K562 (cell line): ENCODE measurements around the gene KIF4B. TPM values are rescaled to one million over a fixed set of nuclear protein-coding genes. Genes with fewer than 3 reads are reported as not detected.

Source experiments
- ATAC-seq: fragments of 200-7000 bp; cut with Tn5 transposase; 3 replicates; pipeline ENCODE4 v1.9.1; 2020; ENCODE audit warnings: moderate library complexity
- BruUV-seq: library from RNA; stranded (reverse); fragments of 400-500 nt; replicated peaks from 2 replicates; lab custom pipeline; 2021; lab: Mats Ljungman, UMichigan
- CTCF ChIA-PET: fragments of 300-600 bp; formaldehyde crosslinking; extraction: SDS; loops from one replicate; lab custom pipeline; 2021; ENCODE audit warnings: low intra/inter-chr PET ratio; lab: Yijun Ruan, JAX
- POLR2A ChIA-PET: fragments of 300-600, 350-650 bp; sonication (Branson Sonifier 250); formaldehyde crosslinking; extraction: SDS; loops from one replicate; lab custom pipeline; 2021; ENCODE audit warnings: antibody characterized with exemption, inconsistent platforms; lab: Yijun Ruan, JAX
- DNase-seq, 4 experiments: peaks; one replicate each; pipeline versions ENCODE4 v3.0.0 to v3.0.0-alpha.2; 2011 to 2018; ENCODE audit warnings: low spot score in 3 of 4, mixed read lengths in 3 of 4; ENCODE audit errors: extremely low read depth in 1 of 4
- FAIRE-seq: peaks from 2 replicates; lab custom pipeline; 2011; peaks lifted over from hg19 to GRCh38; lab: Jason Lieb, UNC
- H2AFZ ChIP-seq: 2 replicates; pipeline ENCODE4 v1.6.0; 2011; ENCODE audit warnings: low read depth, low read length, control low read depth, inconsistent platforms
- H3K27ac ChIP-seq: fragments of 200-600 bp; 3 replicates; pipeline ENCODE4 v1.8.0; 2011; ENCODE audit warnings: low read depth, mild to moderate bottlenecking, control low read depth, inconsistent platforms, low read length, moderate library complexity, mixed read lengths; ENCODE audit errors: extremely low read depth
- H3K27me3 ChIP-seq, 2 experiments: fragments of 300-600 bp in 1 of 2; 2 replicates in 1 of 2; 3 replicates in 1 of 2; pipeline versions ENCODE4 v1.6.0 to v1.8.0; 2011; ENCODE audit warnings: inconsistent platforms in 2 of 2, low read length in 2 of 2, mild to moderate bottlenecking in 1 of 2, mixed read lengths in 1 of 2, moderate library complexity in 1 of 2; ENCODE audit not compliant: control insufficient read depth in 2 of 2, insufficient read depth in 2 of 2
- H3K36me3 ChIP-seq: fragments of 300-600 bp; 3 replicates; pipeline ENCODE4 v1.8.0; 2011; ENCODE audit warnings: mild to moderate bottlenecking, low read length, inconsistent platforms; ENCODE audit not compliant: control insufficient read depth, insufficient read depth
- H3K4me1 ChIP-seq, 2 experiments: fragments of 200-600 bp in 1 of 2; replicated peaks in 1 of 2; 2 replicates in 1 of 2; 3 replicates in 1 of 2; pipeline versions ENCODE4 v1.5.1 to v1.8.0; 2011; ENCODE audit warnings: inconsistent platforms in 2 of 2, low read length in 2 of 2, mild to moderate bottlenecking in 1 of 2, mixed read lengths in 1 of 2, moderate library complexity in 1 of 2; ENCODE audit not compliant: control insufficient read depth in 2 of 2, insufficient read depth in 2 of 2
- H3K4me2 ChIP-seq: 2 replicates; pipeline ENCODE4 v1.6.1; 2011; ENCODE audit warnings: low read length, control low read depth, inconsistent platforms, mixed read lengths; ENCODE audit not compliant: insufficient read depth
- H3K4me3 ChIP-seq: fragments of 200-600 bp; sonication (generic), shearing (Covaris generic); 2 replicates; pipeline ENCODE4 v1.5.1; 2016; ENCODE audit warnings: control low read depth, inconsistent platforms
- H3K79me2 ChIP-seq: fragments of 200-600 bp; 3 replicates; pipeline ENCODE4 v1.8.0; 2011; ENCODE audit warnings: low read length, inconsistent platforms; ENCODE audit not compliant: control insufficient read depth, insufficient read depth
- H3K9ac ChIP-seq, 2 experiments: 2 replicates each; pipeline versions ENCODE4 v1.6.0 to v1.6.1; 2011; ENCODE audit warnings: low read depth in 2 of 2, low read length in 2 of 2, control low read depth in 1 of 2, inconsistent platforms in 1 of 2, mild to moderate bottlenecking in 1 of 2, mixed read lengths in 1 of 2; ENCODE audit not compliant: insufficient read depth in 1 of 2
- H3K9me1 ChIP-seq: one replicate; pipeline ENCODE4 v1.6.0; 2011; ENCODE audit warnings: inconsistent platforms, mild to moderate bottlenecking, low read length, moderate library complexity; ENCODE audit not compliant: control insufficient read depth, insufficient read depth
- H3K9me3 ChIP-seq: replicated peaks from 2 replicates; pipeline ENCODE4 v1.5.1; 2011; ENCODE audit warnings: low read depth, low read length, inconsistent platforms; ENCODE audit not compliant: control insufficient read depth, insufficient read depth
- H4K20me1 ChIP-seq: replicated peaks from 2 replicates; pipeline ENCODE4 v1.6.1; 2011; ENCODE audit warnings: low read length, inconsistent platforms, mixed read lengths; ENCODE audit not compliant: control insufficient read depth, insufficient read depth
- CEBPB ChIP-seq: fragments of 450-650 bp; IDR thresholded peaks from 2 replicates; pipeline ENCODE4 v1.6.1; 2016; ENCODE audit warnings: missing genetic modification characterization, missing compliant biosample characterization
- ETV6 ChIP-seq, 3 experiments: fragments of 150-350 bp in 1 of 3; sonication (generic) in 1 of 3; formaldehyde crosslinking in 1 of 3; IDR thresholded peaks; 2 replicates each; pipeline versions ENCODE4 v1.6.1 to v1.8.0; 2014 to 2022; ENCODE audit warnings: borderline replicate concordance in 2 of 3, low read depth in 2 of 3, antibody characterized with exemption in 1 of 3, low read length in 1 of 3, mild to moderate bottlenecking in 1 of 3, missing genetic modification reagents in 1 of 3
- FOXA1 ChIP-seq: fragments of 450-650 bp; IDR thresholded peaks from 2 replicates; pipeline ENCODE4 v1.6.1; 2016; ENCODE audit warnings: mild to moderate bottlenecking, borderline replicate concordance
- GTF2F1 ChIP-seq: IDR thresholded peaks from 2 replicates; pipeline ENCODE4 v1.6.1; 2011; ENCODE audit warnings: low read depth, low read length, improper control_type of control experiment
- HDAC8 ChIP-seq: fragments of 450-650 bp; IDR thresholded peaks from 2 replicates; pipeline ENCODE4 v1.6.1; 2016; ENCODE audit warnings: mild to moderate bottlenecking, missing genetic modification characterization, moderate library complexity, missing compliant biosample characterization
- HNRNPLL ChIP-seq: fragments of 200-400 bp; formaldehyde crosslinking; IDR thresholded peaks from 2 replicates; pipeline ENCODE4 v1.6.1; 2017; ENCODE audit warnings: low read length, low read depth, mild to moderate bottlenecking; ENCODE audit not compliant: poor library complexity, severe bottlenecking
- KLF6 ChIP-seq: fragments of 250-450 bp; sonication (Bioruptor Pico); IDR thresholded peaks from 2 replicates; pipeline ENCODE4 v1.4.0; 2020; ENCODE audit warnings: mild to moderate bottlenecking, moderate library complexity, borderline replicate concordance
- NCOA1 ChIP-seq: fragments of 450-650 bp; IDR thresholded peaks from 2 replicates; pipeline ENCODE4 v1.6.1; 2016; ENCODE audit warnings: low read depth
- SRSF7 ChIP-seq: fragments of 200-400 bp; formaldehyde crosslinking; optimal IDR thresholded peaks from 2 replicates; pipeline ENCODE3; 2017; ENCODE audit warnings: mild to moderate bottlenecking, low read depth, low read length
- ZNF512 ChIP-seq: IDR thresholded peaks from 2 replicates; pipeline ENCODE4 v1.6.1; 2016; ENCODE audit warnings: missing genetic modification characterization, missing compliant biosample characterization
- WGBS: fragments of 100-300 bp; shearing (Covaris generic); methylation state at CpG from one replicate; pipeline ENCODE4 v1.1.6; 2016; ENCODE audit warnings: low coverage, mixed read lengths; ENCODE audit not compliant: insufficient coverage; ENCODE audit errors: missing lambda C conversion rate; 5-methylcytosine and 5-hydroxymethylcytosine counted together
- in situ Hi-C: fragments of 300-500 bp; cut with MboI; formaldehyde crosslinking; loops from 4 replicates; pipeline ENCODE4 v1.15.0; 2018; ENCODE audit warnings: inconsistent platforms, mixed read lengths
- intact Hi-C: fragments of 100-400 bp; cut with micrococcal nuclease; formaldehyde crosslinking; loops from 2 replicates; pipeline ENCODE4 v1.14.2; 2022
- polyA plus RNA-seq, 8 experiments: library from polyadenylated mRNA; depleted of rRNA in 4 of 8; stranded (reverse) in 5 of 8; unstranded in 3 of 8; fragments of >200 nt; fragmentation: Nextera tagmentation in 2 of 8; fragmentation: Illumina TruSeq in 1 of 8; extraction: Ambion mirVana in 2 of 8; extraction: Trizol in 1 of 8; gene quantifications; 2 replicates each; pipeline versions ENCODE4 v1.2.1 to v1.2.3, GENCODE V29; 2011 to 2014; ENCODE audit warnings: inconsistent platforms in 1 of 8, missing spikeins in 1 of 8
- total RNA-seq, 7 experiments: library from RNA; depleted of rRNA in 6 of 7; stranded (reverse); fragments of >200 nt in 6 of 7; fragmentation: Illumina TruSeq in 2 of 7; extraction: Trizol in 2 of 7; gene quantifications; 2 replicates each; pipeline versions ENCODE4 v1.2.1 to v1.2.3, GENCODE V29; 2011 to 2021; ENCODE audit warnings: low replicate concordance in 1 of 7
- TF ChIP-seq, protein P1 (sequence below): sonication (generic); formaldehyde crosslinking; IDR thresholded peaks from 2 replicates; pipeline ENCODE4 v1.4.0; 2020; ENCODE audit warnings: mild to moderate bottlenecking, missing genetic modification reagents
- TF ChIP-seq, protein P2 (sequence below): fragments of 450-650 bp; formaldehyde crosslinking; IDR thresholded peaks from 2 replicates; pipeline ENCODE4 v1.4.0; 2022; ENCODE audit warnings: mild to moderate bottlenecking, moderate library complexity
- TF ChIP-seq, protein P3 (sequence below): sonication (generic); formaldehyde crosslinking; IDR thresholded peaks from 2 replicates; pipeline ENCODE4 v1.8.0; 2022; ENCODE audit warnings: missing genetic modification reagents, mild to moderate bottlenecking, moderate library complexity, borderline replicate concordance

The KIF4B gene
- total and polyA plus RNA-seq, 9 of the 15 experiments (the other 6 are each of a cell fraction or from before 2014, with no cell fraction given), result 0.01 to 0.09 (median 0.07) TPM; not detected in 2

DNA sequence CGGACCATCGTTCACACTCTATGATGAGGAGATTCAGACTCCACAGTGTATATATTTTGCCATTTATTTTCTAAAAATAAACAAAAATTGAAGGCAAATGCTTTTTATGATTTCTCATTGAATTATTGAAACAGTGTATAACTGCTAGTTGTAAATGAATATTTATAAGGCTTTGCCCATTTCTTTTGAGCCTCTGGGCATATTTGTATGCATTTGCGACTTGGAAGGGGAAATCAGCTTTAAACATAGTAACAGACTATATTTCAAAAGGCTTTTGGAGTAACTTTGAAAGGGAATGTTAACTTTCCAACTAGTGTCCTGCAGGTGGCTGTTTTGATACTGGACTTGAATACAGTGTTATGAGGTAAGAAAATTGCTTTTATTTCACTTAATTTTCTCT lies 46.7 kb upstream of the KIF4B start:
- Histone ChIP-seq H3K9me1 (peaks cover 3% of the 10 kb centered on the region), H3K9ac (no peak overlapping the region)
- no peak for TF ChIP-seq HNRNPLL
- TF ChIP-seq, protein P1, sequence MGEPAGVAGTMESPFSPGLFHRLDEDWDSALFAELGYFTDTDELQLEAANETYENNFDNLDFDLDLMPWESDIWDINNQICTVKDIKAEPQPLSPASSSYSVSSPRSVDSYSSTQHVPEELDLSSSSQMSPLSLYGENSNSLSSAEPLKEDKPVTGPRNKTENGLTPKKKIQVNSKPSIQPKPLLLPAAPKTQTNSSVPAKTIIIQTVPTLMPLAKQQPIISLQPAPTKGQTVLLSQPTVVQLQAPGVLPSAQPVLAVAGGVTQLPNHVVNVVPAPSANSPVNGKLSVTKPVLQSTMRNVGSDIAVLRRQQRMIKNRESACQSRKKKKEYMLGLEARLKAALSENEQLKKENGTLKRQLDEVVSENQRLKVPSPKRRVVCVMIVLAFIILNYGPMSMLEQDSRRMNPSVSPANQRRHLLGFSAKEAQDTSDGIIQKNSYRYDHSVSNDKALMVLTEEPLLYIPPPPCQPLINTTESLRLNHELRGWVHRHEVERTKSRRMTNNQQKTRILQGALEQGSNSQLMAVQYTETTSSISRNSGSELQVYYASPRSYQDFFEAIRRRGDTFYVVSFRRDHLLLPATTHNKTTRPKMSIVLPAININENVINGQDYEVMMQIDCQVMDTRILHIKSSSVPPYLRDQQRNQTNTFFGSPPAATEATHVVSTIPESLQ (CRISPR knock-in tag), result no peak
- TF ChIP-seq FOXA1, result no peak
- no peak for TF ChIP-seq KLF6
- no peak for TF ChIP-seq CEBPB (tag)
- no peak for TF ChIP-seq GTF2F1
- TF ChIP-seq, protein P2, sequence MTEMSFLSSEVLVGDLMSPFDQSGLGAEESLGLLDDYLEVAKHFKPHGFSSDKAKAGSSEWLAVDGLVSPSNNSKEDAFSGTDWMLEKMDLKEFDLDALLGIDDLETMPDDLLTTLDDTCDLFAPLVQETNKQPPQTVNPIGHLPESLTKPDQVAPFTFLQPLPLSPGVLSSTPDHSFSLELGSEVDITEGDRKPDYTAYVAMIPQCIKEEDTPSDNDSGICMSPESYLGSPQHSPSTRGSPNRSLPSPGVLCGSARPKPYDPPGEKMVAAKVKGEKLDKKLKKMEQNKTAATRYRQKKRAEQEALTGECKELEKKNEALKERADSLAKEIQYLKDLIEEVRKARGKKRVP, result no peak
- TF ChIP-seq NCOA1, result no peak
- TF ChIP-seq, protein P3, sequence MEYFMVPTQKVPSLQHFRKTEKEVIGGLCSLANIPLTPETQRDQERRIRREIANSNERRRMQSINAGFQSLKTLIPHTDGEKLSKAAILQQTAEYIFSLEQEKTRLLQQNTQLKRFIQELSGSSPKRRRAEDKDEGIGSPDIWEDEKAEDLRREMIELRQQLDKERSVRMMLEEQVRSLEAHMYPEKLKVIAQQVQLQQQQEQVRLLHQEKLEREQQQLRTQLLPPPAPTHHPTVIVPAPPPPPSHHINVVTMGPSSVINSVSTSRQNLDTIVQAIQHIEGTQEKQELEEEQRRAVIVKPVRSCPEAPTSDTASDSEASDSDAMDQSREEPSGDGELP, result no peak
- no peak for TF ChIP-seq SRSF7
- no peak for TF ChIP-seq HDAC8 (tag)
- TF ChIP-seq ZNF512 (tag), result no peak
- no peak for TF ChIP-seq ETV6 (IDR thresholded peaks at IDR 0.05; ENCODE audit: borderline replicate concordance in 1 of 2, low read depth in 2 of 2, low read length in 1 of 2)
- TF ChIP-seq ETV6 (CRISPR knock-in tag; IDR thresholded peaks at IDR 0.05; ENCODE audit: borderline replicate concordance), result no peak
- TF ChIP-seq, all 486 proteins: peak for 0
- no TSS peak for BruUV-seq
- 98% methylated on average over 3 of the region's 3 CpGs for WGBS
- Histone ChIP-seq H3K27ac (no peak overlapping the region), H2AFZ (no peak overlapping the region), H4K20me1 (no peaks in the 10 kb centered on the region), H3K4me1 (peaks cover 0 to 7% of the 10 kb centered on the region in 2 experiments; a peak in 3 of 5 replicates), H3K4me3 (no peak overlapping the region), H3K4me2 (no peak overlapping the region), H3K27me3 (no peaks in the 10 kb centered on the region), H3K9me3 (no peaks in the 10 kb centered on the region), H3K36me3 (peaks cover 54% of the 10 kb centered on the region), H3K79me2 (no peaks in the 10 kb centered on the region)
- ATAC-seq (no peak), FAIRE-seq (no peak), DNase-seq (no peak)
- intact Hi-C loops (no loop called here), in situ Hi-C loops (no loop called here)
- ChIA-PET POLR2A (no interaction called here), CTCF (no interaction called here)
